Thyroid gland (tissue), 4 donors: ENCODE results near the gene NRP2. TPM values are rescaled to one million over a fixed set of nuclear protein-coding genes. Genes with fewer than 3 reads are reported as not detected.

Source experiments
- DNase-seq, 2 donors: peaks; one replicate each; pipeline ENCODE4 v3.0.0-alpha.2; 2019
- H3K27ac ChIP-seq, 3 donors: fragments of 200-600 bp; sonication (generic); 1 replicate in 2 of 3; 2 replicates in 1 of 3; pipeline ENCODE4 v1.5.1; 2016 to 2019; ENCODE audit warnings: mild to moderate bottlenecking in 1 of 3, moderate library complexity in 1 of 3
- H3K27me3 ChIP-seq: fragments of 200-600 bp; sonication (generic); one replicate; pipeline ENCODE4 v1.5.1; 2019
- H3K36me3 ChIP-seq, 2 donors: fragments of 200-600 bp; sonication (generic); one replicate each; pipeline ENCODE4 v1.5.1; 2016 to 2019
- H3K4me1 ChIP-seq, 2 donors: fragments of 200-600 bp; sonication (generic); one replicate each; pipeline ENCODE4 v1.5.1; 2017 to 2019
- H3K4me3 ChIP-seq, 3 donors: fragments of 200-600 bp; sonication (generic); replicated peaks in 1 of 3; 1 replicate in 2 of 3; 2 replicates in 1 of 3; pipeline ENCODE4 v1.5.1; 2016; ENCODE audit warnings: mild to moderate bottlenecking in 1 of 3
- H3K9me3 ChIP-seq: fragments of 200-600 bp; sonication (generic); one replicate; pipeline ENCODE4 v1.5.1; 2017
- CTCF ChIP-seq, 6 experiments: fragments of 200-600 bp in 3 of 6; fragments of 450-650 bp in 3 of 6; sonication (generic) in 3 of 6; IDR thresholded peaks; one replicate each; pipeline ENCODE4 v1.5.1; 2016 to 2019; ENCODE audit warnings: antibody characterized with exemption in 6 of 6, mild to moderate bottlenecking in 2 of 6, inconsistent platforms in 1 of 6, moderate library complexity in 1 of 6
- POLR2A ChIP-seq, 2 donors: fragments of 450-650 bp; IDR thresholded peaks; one replicate each; pipeline ENCODE4 v1.6.1; 2017; ENCODE audit warnings: antibody characterized with exemption in 2 of 2, mild to moderate bottlenecking in 2 of 2, moderate library complexity in 1 of 2
- WGBS, 2 donors: methylation state at CpG; one replicate each; pipeline ENCODE4 v1.1.5; 2017; 5-methylcytosine and 5-hydroxymethylcytosine counted together
- intact Hi-C: fragments of 100-400 bp; cut with DNase I; formaldehyde crosslinking; loops from one replicate; pipeline ENCODE4 v1.15.1; 2023
- total RNA-seq, 4 donors: library from RNA; depleted of rRNA; stranded (reverse); fragments of >200 nt; gene quantifications; one replicate each; pipeline ENCODE4 v1.2.3, GENCODE V29; 2016

The NRP2 gene
- total RNA-seq, 4 donors from 2014 or later, result 29.3 to 62.5 (median 41.6) TPM

- Histone ChIP-seq H3K4me1 (peaks cover 5 to 14% of the 10 kb centered on the region in 2 donors), H3K27ac (no peak overlapping the region), H3K4me3 (no peak overlapping the region), H3K36me3 (no peaks in the 10 kb centered on the region), H3K27me3 (no peaks in the 10 kb centered on the region), H3K9me3 (no peaks in the 10 kb centered on the region)
- TF ChIP-seq POLR2A (IDR thresholded peaks at IDR 0.05) (no peak), CTCF (IDR thresholded peaks at IDR 0.05) (no peak)
- intact Hi-C loops, result no loop called here
- DNase-seq, result no peak
- 96 to 97% methylated on average over 6 of the region's 6 CpGs for WGBS, 2 donors
Observed at GRCh38 chr2:205760157-205760556, 77.9 kb downstream of the NRP2 start.

GRCh38 chr2:205761421-205761820, 79.1 kb downstream of the NRP2 start:
- 90 to 94% methylated on average over 4 of the region's 4 CpGs for WGBS, 2 donors
- TF ChIP-seq POLR2A (IDR thresholded peaks at IDR 0.05) (no peak), CTCF (IDR thresholded peaks at IDR 0.05) (no peak)
- no peaks in the 10 kb centered on the region for H3K9me3 ChIP-seq
- no peak overlapping the region for H3K27ac ChIP-seq
- peaks cover 5 to 11% of the 10 kb centered on the region in 2 donors for H3K4me1 ChIP-seq
- DNase-seq, result no peak
- no peak overlapping the region for H3K4me3 ChIP-seq
- H3K27me3 ChIP-seq, result no peaks in the 10 kb centered on the region
- H3K36me3 ChIP-seq, result no peaks in the 10 kb centered on the region
- intact Hi-C loops, result no loop called here

- H3K27me3 ChIP-seq, result no peaks in the 10 kb centered on the region
- intact Hi-C loops, result no loop called here
- H3K4me1 ChIP-seq, result peaks cover 5 to 9% of the 10 kb centered on the region in 2 donors
- no peak for DNase-seq
- H3K36me3 ChIP-seq, result no peaks in the 10 kb centered on the region
- no peak for TF ChIP-seq CTCF (IDR thresholded peaks at IDR 0.05)
- TF ChIP-seq POLR2A (IDR thresholded peaks at IDR 0.05), result no peak
- no peak overlapping the region for H3K27ac ChIP-seq
- H3K4me3 ChIP-seq, result no peak overlapping the region
- H3K9me3 ChIP-seq, result no peaks in the 10 kb centered on the region
Observed at GRCh38 chr2:205762881-205763280, 80.6 kb downstream of the NRP2 start.

GRCh38 chr2:205763708-205764211, 81.5 kb downstream of the NRP2 start:
- intact Hi-C loops, result no loop called here
- 14 to 22% methylated on average over 21 of the region's 21 CpGs for WGBS, 2 donors
- Histone ChIP-seq H3K36me3 (no peaks in the 10 kb centered on the region), H3K4me1 (peaks cover 8 to 17% of the 10 kb centered on the region in 2 donors), H3K27ac (peak overlapping the region in 1 of 3 donors; percentile 17), H3K4me3 (no peak overlapping the region), H3K27me3 (no peaks in the 10 kb centered on the region), H3K9me3 (no peaks in the 10 kb centered on the region)
- TF ChIP-seq CTCF (IDR thresholded peaks at IDR 0.05), result peak in 5 of 6 experiments; percentile 20 to 67 (median 53)
- TF ChIP-seq POLR2A (IDR thresholded peaks at IDR 0.05), result no peak
- DNase-seq, result peak; percentile 61 to 70

GRCh38 chr2:205764270-205764746, 82.0 kb downstream of the NRP2 start:
- Histone ChIP-seq H3K9me3 (no peaks in the 10 kb centered on the region), H3K36me3 (no peaks in the 10 kb centered on the region), H3K27me3 (no peaks in the 10 kb centered on the region), H3K4me1 (peaks cover 8 to 18% of the 10 kb centered on the region in 2 donors), H3K27ac (peak overlapping the region in 1 of 3 donors; percentile 17), H3K4me3 (no peak overlapping the region)
- 63 to 78% methylated on average over 6 to 8 of the region's 8 CpGs for WGBS, 2 donors
- TF ChIP-seq CTCF (IDR thresholded peaks at IDR 0.05) (no peak), POLR2A (IDR thresholded peaks at IDR 0.05) (no peak)
- intact Hi-C loops, result no loop called here
- DNase-seq, result no peak
